Natural killer cell (primary cell): ENCODE results near the gene AHRR. TPM values are rescaled to one million over a fixed set of nuclear protein-coding genes. Genes with fewer than 3 reads are reported as not detected.

Experiments
- ATAC-seq, 3 donors: fragments of 150-1000 bp in 2 of 3; fragments of 200-7000 bp in 1 of 3; cut with Tn5 transposase; 1 replicate in 1 of 3; 2 replicates in 2 of 3; pipeline ENCODE4 v1.10.0; 2021; ENCODE audit warnings: mild to moderate bottlenecking in 2 of 3, moderate library complexity in 2 of 3
- DNase-seq, 2 donors: peaks; one replicate each; pipeline versions ENCODE4 v3.0.0 to v3.0.0-alpha.2; 2013 to 2021; ENCODE audit warnings: mixed read lengths in 1 of 2
- H3K27ac ChIP-seq: one replicate; pipeline ENCODE4 v1.5.1; 2013; ENCODE audit warnings: mild to moderate bottlenecking, low read length
- H3K27me3 ChIP-seq: one replicate; pipeline ENCODE4 v1.6.1; 2013; ENCODE audit warnings: low read length; ENCODE audit not compliant: control insufficient read depth, insufficient read depth
- H3K36me3 ChIP-seq: one replicate; pipeline ENCODE4 v1.6.1; 2013; ENCODE audit warnings: low read length; ENCODE audit not compliant: control insufficient read depth, insufficient read depth
- H3K4me1 ChIP-seq: one replicate; pipeline ENCODE4 v1.6.1; 2013; ENCODE audit warnings: low read length; ENCODE audit not compliant: control insufficient read depth, insufficient read depth
- H3K4me3 ChIP-seq: one replicate; pipeline ENCODE4 v1.5.1; 2013; ENCODE audit warnings: low read length
- H3K9me3 ChIP-seq: one replicate; pipeline ENCODE4 v1.6.1; 2013; ENCODE audit warnings: low read length; ENCODE audit not compliant: control insufficient read depth, insufficient read depth
- H3K27ac Mint-ChIP-seq, 2 donors: one replicate each; pipeline ENCODE4 v1.8.0; 2022; ENCODE audit warnings: mild to moderate bottlenecking in 2 of 2, mixed read lengths in 2 of 2, moderate library complexity in 1 of 2
- H3K27me3 Mint-ChIP-seq, 2 donors: one replicate each; pipeline ENCODE4 v1.8.0; 2022; ENCODE audit warnings: low read depth in 2 of 2, mixed read lengths in 2 of 2
- H3K36me3 Mint-ChIP-seq: one replicate; pipeline ENCODE4 v1.8.0; 2022; ENCODE audit warnings: mixed read lengths
- H3K4me1 Mint-ChIP-seq, 2 donors: one replicate each; pipeline ENCODE4 v1.8.0; 2022; ENCODE audit warnings: mixed read lengths in 2 of 2
- H3K4me3 Mint-ChIP-seq: one replicate; pipeline ENCODE4 v1.8.0; 2022; ENCODE audit warnings: mild to moderate bottlenecking, moderate library complexity, mixed read lengths
- H3K9me3 Mint-ChIP-seq, 2 donors: one replicate each; pipeline ENCODE4 v1.8.0; 2022; ENCODE audit warnings: mixed read lengths in 2 of 2
- CTCF ChIP-seq: fragments of 200-600 bp; IDR thresholded peaks from one replicate; pipeline ENCODE4 v1.8.0; 2022; ENCODE audit warnings: antibody characterized with exemption
- WGBS: methylation state at CpG from one replicate; pipeline ENCODE4 v1.1.7; 2013; ENCODE audit warnings: missing lambda C conversion rate; ENCODE audit not compliant: insufficient coverage; 5-methylcytosine and 5-hydroxymethylcytosine counted together
- intact Hi-C: fragments of 100-400 bp; cut with micrococcal nuclease; formaldehyde crosslinking; loops from one replicate; pipeline ENCODE4 v1.14.2; 2022
- total RNA-seq, 4 donors: library from RNA; stranded (reverse); fragments of 120-200 nt in 1 of 4; gene quantifications; one replicate each; pipeline versions ENCODE4 v1.2.3 to v1.2.4, GENCODE V29; 2013 to 2022

Gene AHRR
- total RNA-seq, 3 donors from 2014 or later (not counting 1 experiment from before 2014, with no cell fraction given), result 0.88 to 1.4 (median 1.2) TPM

GRCh38 chr5:447501-447900 lies 126.0 kb downstream of the AHRR start:
- Histone ChIP-seq H3K4me1 (peaks cover 26% of the 10 kb centered on the region), H3K9me3 (no peaks in the 10 kb centered on the region), H3K27me3 (no peaks in the 10 kb centered on the region), H3K36me3 (peaks cover 54% of the 10 kb centered on the region), H3K4me3 (no peak overlapping the region), H3K27ac (no peak overlapping the region)
- Mint-ChIP-seq H3K27me3 (no peaks in the 10 kb centered on the region), H3K9me3 (peaks cover 6 to 7% of the 10 kb centered on the region in 2 donors), H3K4me1 (peaks cover 47 to 53% of the 10 kb centered on the region in 2 donors), H3K27ac (no peak overlapping the region), H3K4me3 (no peak overlapping the region), H3K36me3 (peaks cover 41% of the 10 kb centered on the region)
- ATAC-seq (no peak), DNase-seq (no peak)
- intact Hi-C loops, result no loop called here
- WGBS, result 96% methylated on average over 21 of the region's 21 CpGs
- TF ChIP-seq CTCF, result no peak

GRCh38 chr5:448061-448765 lies 126.7 kb downstream of the AHRR start:
- Histone ChIP-seq H3K4me1 (peaks cover 31% of the 10 kb centered on the region), H3K27ac (no peak overlapping the region), H3K27me3 (no peaks in the 10 kb centered on the region), H3K4me3 (no peak overlapping the region), H3K36me3 (peaks cover 56% of the 10 kb centered on the region), H3K9me3 (no peaks in the 10 kb centered on the region)
- Mint-ChIP-seq H3K27me3 (no peaks in the 10 kb centered on the region), H3K4me1 (peaks cover 53 to 58% of the 10 kb centered on the region in 2 donors), H3K27ac (peak overlapping the region in 1 of 2 donors; percentile 62), H3K4me3 (no peak overlapping the region), H3K9me3 (peaks cover 6 to 7% of the 10 kb centered on the region in 2 donors), H3K36me3 (peaks cover 48% of the 10 kb centered on the region)
- 88% methylated on average over 21 of the region's 21 CpGs for WGBS
- intact Hi-C loops, result no loop called here
- DNase-seq (peak in 1 of 2 donors; percentile 18), ATAC-seq (peak in 1 of 3 donors; percentile 65)
- TF ChIP-seq CTCF, result no peak

GRCh38 chr5:448766-449090 lies 127.2 kb downstream of the AHRR start:
- Mint-ChIP-seq H3K27me3 (no peaks in the 10 kb centered on the region), H3K9me3 (peaks cover 6 to 7% of the 10 kb centered on the region in 2 donors), H3K27ac (peak overlapping the region in 1 of 2 donors; percentile 62), H3K4me1 (peaks cover 58 to 60% of the 10 kb centered on the region in 2 donors), H3K4me3 (no peak overlapping the region), H3K36me3 (peaks cover 53% of the 10 kb centered on the region)
- Histone ChIP-seq H3K36me3 (peaks cover 61% of the 10 kb centered on the region), H3K9me3 (no peaks in the 10 kb centered on the region), H3K27ac (no peak overlapping the region), H3K4me3 (no peak overlapping the region), H3K4me1 (peaks cover 29% of the 10 kb centered on the region), H3K27me3 (no peaks in the 10 kb centered on the region)
- TF ChIP-seq CTCF, result no peak
- intact Hi-C loops, result no loop called here
- no peak for ATAC-seq
- 97% methylated on average over 12 of the region's 12 CpGs for WGBS
- DNase-seq, result no peak

- DNase-seq, result no peak
- H3K4me3 Mint-ChIP-seq, result no peak overlapping the region
- no peak overlapping the region for H3K27ac Mint-ChIP-seq
- intact Hi-C loops, result no loop called here
- H3K27me3 ChIP-seq, result no peaks in the 10 kb centered on the region
- peaks cover 60% of the 10 kb centered on the region in 2 donors for H3K4me1 Mint-ChIP-seq
- H3K27ac ChIP-seq, result no peak overlapping the region
- peaks cover 25% of the 10 kb centered on the region for H3K4me1 ChIP-seq
- peaks cover 6 to 7% of the 10 kb centered on the region in 2 donors for H3K9me3 Mint-ChIP-seq
- TF ChIP-seq CTCF, result no peak
- H3K36me3 ChIP-seq, result peaks cover 65% of the 10 kb centered on the region
- H3K36me3 Mint-ChIP-seq, result peaks cover 58% of the 10 kb centered on the region
- no peaks in the 10 kb centered on the region for H3K9me3 ChIP-seq
- 90% methylated on average over 5 of the region's 5 CpGs for WGBS
- no peak overlapping the region for H3K4me3 ChIP-seq
- H3K27me3 Mint-ChIP-seq, result no peaks in the 10 kb centered on the region
- no peak for ATAC-seq
Measured at GRCh38 chr5:449151-449550, 127.6 kb downstream of the AHRR start.
